ENCODE measurements around the gene STXBP5.

DNA sequence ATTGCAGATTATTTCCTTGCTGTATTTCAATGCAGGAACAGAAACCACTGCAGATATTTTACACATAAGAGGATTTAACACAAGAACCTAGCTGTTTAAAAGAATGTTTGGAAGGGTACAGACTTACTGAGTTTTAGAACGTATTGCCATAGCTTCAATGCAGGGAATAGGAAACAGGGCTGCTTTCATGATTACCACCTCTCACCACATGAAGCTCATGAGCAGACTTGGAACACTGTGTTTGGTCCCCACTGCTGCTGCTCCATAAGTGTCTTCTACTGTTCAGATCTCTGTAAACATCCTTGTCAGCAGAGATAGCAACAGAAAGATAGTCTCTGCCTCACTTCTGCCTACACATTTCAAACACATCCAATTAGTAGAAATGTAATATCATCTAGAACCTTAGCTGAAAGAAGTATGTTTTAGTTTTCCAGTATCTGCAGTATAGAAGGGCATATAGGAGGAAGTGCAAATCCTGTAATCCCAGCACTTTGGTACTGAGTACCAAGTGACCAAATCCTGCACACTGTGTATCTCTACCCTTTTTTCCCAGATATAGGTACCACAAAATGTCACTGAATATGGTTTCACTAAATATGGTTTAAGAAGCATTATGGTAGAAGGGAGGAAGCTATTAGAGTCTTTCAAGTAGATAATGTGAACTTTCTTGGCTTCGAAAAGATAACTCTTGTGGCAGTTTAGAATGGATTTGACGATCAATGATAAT, 51.9 kb downstream of the STXBP5 start:
- TF ChIP-seq, protein P1, sequence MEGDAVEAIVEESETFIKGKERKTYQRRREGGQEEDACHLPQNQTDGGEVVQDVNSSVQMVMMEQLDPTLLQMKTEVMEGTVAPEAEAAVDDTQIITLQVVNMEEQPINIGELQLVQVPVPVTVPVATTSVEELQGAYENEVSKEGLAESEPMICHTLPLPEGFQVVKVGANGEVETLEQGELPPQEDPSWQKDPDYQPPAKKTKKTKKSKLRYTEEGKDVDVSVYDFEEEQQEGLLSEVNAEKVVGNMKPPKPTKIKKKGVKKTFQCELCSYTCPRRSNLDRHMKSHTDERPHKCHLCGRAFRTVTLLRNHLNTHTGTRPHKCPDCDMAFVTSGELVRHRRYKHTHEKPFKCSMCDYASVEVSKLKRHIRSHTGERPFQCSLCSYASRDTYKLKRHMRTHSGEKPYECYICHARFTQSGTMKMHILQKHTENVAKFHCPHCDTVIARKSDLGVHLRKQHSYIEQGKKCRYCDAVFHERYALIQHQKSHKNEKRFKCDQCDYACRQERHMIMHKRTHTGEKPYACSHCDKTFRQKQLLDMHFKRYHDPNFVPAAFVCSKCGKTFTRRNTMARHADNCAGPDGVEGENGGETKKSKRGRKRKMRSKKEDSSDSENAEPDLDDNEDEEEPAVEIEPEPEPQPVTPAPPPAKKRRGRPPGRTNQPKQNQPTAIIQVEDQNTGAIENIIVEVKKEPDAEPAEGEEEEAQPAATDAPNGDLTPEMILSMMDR (IDR thresholded peaks at IDR 0.05 in 4 of 5, conservative IDR thresholded peaks at IDR 0.05 in 1 of 5): no peak
- TF ChIP-seq POLR2A (IDR thresholded peaks at IDR 0.05): no peak
